Astrocyte (in vitro differentiated cells and primary cell): Measurements from ENCODE around the gene WDPCP.
"Not testable (repeated sequence)": the region's sequence is repeated elsewhere in the genome, so short reads cannot be mapped to it uniquely, and the experiment has no call there.

Experiments
- CTCF ChIP-seq: IDR thresholded peaks from 2 replicates; pipeline ENCODE4 v1.5.1; 2011; ENCODE audit warnings: low read depth, mild to moderate bottlenecking, inconsistent platforms, low read length, moderate library complexity; ENCODE audit not compliant: insufficient read depth
- EZH2 ChIP-seq: IDR thresholded peaks from 2 replicates; pipeline ENCODE4 v1.6.1; 2012; ENCODE audit warnings: mild to moderate bottlenecking, low read length, inconsistent platforms; ENCODE audit not compliant: insufficient read depth

- not testable (repeated sequence) for TF ChIP-seq CTCF, EZH2
These were observed 29.4 kb downstream of the WDPCP start for GRCh38 chr2:63558922-63559321.
